Smooth muscle cell (in vitro differentiated cells): ENCODE results near the gene CD320. TPM values are rescaled to one million over a fixed set of nuclear protein-coding genes. Genes with fewer than 3 reads are reported as not detected.
"Not testable (repeated sequence)": the region's sequence is repeated elsewhere in the genome, so short reads cannot be mapped to it uniquely, and the experiment has no call there.

Experiments
- DNase-seq: peaks from one replicate; lab custom pipeline; 2025; ENCODE audit not compliant: unreplicated experiment; lab: John Stamatoyannopoulos, UW
- H2AFZ ChIP-seq: fragments of 200-600 bp; sonication (generic); 2 replicates; pipeline ENCODE4 v1.6.0; 2016; ENCODE audit warnings: antibody characterized with exemption, low read depth, mild to moderate bottlenecking
- H3F3A ChIP-seq: fragments of 200-600 bp; sonication (generic); 2 replicates; pipeline ENCODE4 v1.6.0; 2017; ENCODE audit warnings: antibody characterized with exemption, low read depth
- H3K27ac ChIP-seq: fragments of 200-600 bp; sonication (generic); 2 replicates; pipeline ENCODE4 v1.5.1; 2016; ENCODE audit warnings: low read depth, mild to moderate bottlenecking
- H3K27me3 ChIP-seq: fragments of 200-600 bp; sonication (generic); 2 replicates; pipeline ENCODE4 v1.6.1; 2016; ENCODE audit warnings: low read depth, mild to moderate bottlenecking
- H3K36me3 ChIP-seq: fragments of 200-600 bp; sonication (generic); 2 replicates; pipeline ENCODE4 v1.5.1; 2016; ENCODE audit warnings: low read depth
- H3K4me1 ChIP-seq: fragments of 200-600 bp; sonication (generic); 2 replicates; pipeline ENCODE4 v1.5.1; 2016; ENCODE audit warnings: low read depth
- H3K4me2 ChIP-seq: fragments of 200-600 bp; sonication (generic); 2 replicates; pipeline ENCODE4 v1.6.0; 2016; ENCODE audit warnings: mild to moderate bottlenecking
- H3K4me3 ChIP-seq: fragments of 200-600 bp; sonication (generic); 2 replicates; pipeline ENCODE4 v1.5.1; 2016; ENCODE audit warnings: mild to moderate bottlenecking
- H3K79me2 ChIP-seq: fragments of 200-600 bp; sonication (generic); 2 replicates; pipeline ENCODE4 v1.6.0; 2016; ENCODE audit warnings: low read depth, mild to moderate bottlenecking
- H3K9ac ChIP-seq: fragments of 200-600 bp; sonication (generic); 2 replicates; pipeline ENCODE4 v1.6.0; 2016; ENCODE audit warnings: low read depth
- H3K9me3 ChIP-seq: fragments of 200-600 bp; sonication (generic); replicated peaks from 2 replicates; pipeline ENCODE4 v1.5.1; 2016; ENCODE audit warnings: low read depth
- H4K20me1 ChIP-seq: fragments of 200-600 bp; sonication (generic); 2 replicates; pipeline ENCODE4 v1.6.0; 2016; ENCODE audit warnings: low read depth
- WGBS: methylation state at CpG from one replicate; pipeline ENCODE4 v1.1.7; 2016; ENCODE audit warnings: low lambda C conversion rate; 5-methylcytosine and 5-hydroxymethylcytosine counted together
- polyA plus RNA-seq: library from polyadenylated mRNA; unstranded; fragments of >200 nt; fragmentation: Nextera tagmentation; extraction: Ambion mirVana; gene quantifications from 2 replicates; pipeline ENCODE4 v1.2.1, GENCODE V29; 2016
- total RNA-seq: library from RNA; depleted of rRNA; stranded (reverse); fragments of >200 nt; gene quantifications from 2 replicates; pipeline ENCODE4 v1.2.3, GENCODE V29; 2014
- TF ChIP-seq, protein P1 (sequence below): fragments of 200-600 bp; sonication (generic); IDR thresholded peaks from 2 replicates; pipeline ENCODE4 v1.5.1; 2017; ENCODE audit warnings: borderline replicate concordance, mild to moderate bottlenecking, antibody characterized with exemption; ENCODE audit not compliant: insufficient read depth, poor library complexity, severe bottlenecking

The CD320 gene
- total and polyA plus RNA-seq, 2 experiments from 2014 or later = 23.8 to 42.7 TPM

DNA sequence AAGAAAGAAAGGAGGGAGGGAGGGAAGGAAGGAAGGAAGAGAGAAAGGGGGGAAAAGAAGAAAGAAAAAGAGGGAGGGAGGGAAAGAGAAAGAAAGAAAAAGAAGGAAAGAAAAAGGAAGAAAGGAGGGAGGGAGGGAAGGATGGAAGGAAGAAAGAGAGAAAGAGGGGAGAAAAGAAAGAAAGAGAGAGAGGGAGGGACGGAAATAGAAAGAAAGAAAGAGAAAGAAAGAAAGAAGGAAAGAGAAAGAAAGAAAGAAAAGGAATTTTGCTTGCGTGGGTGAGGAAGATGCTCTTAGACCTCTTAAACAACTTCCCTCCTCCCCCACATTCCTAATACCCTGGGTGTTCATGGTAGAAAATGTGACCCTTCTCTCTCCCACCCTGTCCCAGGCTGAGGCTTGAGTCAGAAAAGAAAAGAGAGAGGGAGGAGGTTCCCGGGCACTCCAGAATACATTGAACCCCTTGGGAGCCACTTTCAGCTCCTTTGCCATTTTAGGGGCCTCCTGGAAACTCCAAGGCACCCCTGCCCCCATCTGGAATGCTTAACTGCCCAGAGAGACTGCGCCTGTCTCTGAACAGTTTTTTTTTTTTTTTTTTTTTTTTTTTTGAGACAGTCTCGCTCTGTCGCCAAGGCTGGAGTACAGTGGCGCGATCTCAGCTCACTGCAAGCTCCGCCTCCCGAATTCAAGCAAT, 44.1 kb upstream of the CD320 start:
- TF ChIP-seq, protein P1, sequence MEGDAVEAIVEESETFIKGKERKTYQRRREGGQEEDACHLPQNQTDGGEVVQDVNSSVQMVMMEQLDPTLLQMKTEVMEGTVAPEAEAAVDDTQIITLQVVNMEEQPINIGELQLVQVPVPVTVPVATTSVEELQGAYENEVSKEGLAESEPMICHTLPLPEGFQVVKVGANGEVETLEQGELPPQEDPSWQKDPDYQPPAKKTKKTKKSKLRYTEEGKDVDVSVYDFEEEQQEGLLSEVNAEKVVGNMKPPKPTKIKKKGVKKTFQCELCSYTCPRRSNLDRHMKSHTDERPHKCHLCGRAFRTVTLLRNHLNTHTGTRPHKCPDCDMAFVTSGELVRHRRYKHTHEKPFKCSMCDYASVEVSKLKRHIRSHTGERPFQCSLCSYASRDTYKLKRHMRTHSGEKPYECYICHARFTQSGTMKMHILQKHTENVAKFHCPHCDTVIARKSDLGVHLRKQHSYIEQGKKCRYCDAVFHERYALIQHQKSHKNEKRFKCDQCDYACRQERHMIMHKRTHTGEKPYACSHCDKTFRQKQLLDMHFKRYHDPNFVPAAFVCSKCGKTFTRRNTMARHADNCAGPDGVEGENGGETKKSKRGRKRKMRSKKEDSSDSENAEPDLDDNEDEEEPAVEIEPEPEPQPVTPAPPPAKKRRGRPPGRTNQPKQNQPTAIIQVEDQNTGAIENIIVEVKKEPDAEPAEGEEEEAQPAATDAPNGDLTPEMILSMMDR = no peak
- H3K27ac ChIP-seq = peak overlapping the region; percentile 17
- H3K27me3 ChIP-seq = no peaks in the 10 kb centered on the region
- H3K4me2 ChIP-seq = peak overlapping the region; percentile 66
- no peaks in the 10 kb centered on the region for H3K9me3 ChIP-seq
- peak overlapping the region; percentile 28 for H3K4me3 ChIP-seq
- no peak overlapping the region for H3K9ac ChIP-seq
- peaks cover 9% of the 10 kb centered on the region for H3F3A ChIP-seq
- no peaks in the 10 kb centered on the region for H3K79me2 ChIP-seq
- no peaks in the 10 kb centered on the region for H4K20me1 ChIP-seq
- no peaks in the 10 kb centered on the region for H3K36me3 ChIP-seq
- WGBS = 28% methylated on average over 10 of the region's 10 CpGs
- peaks cover 5% of the 10 kb centered on the region for H3K4me1 ChIP-seq
- peak overlapping the region; percentile 5 for H2AFZ ChIP-seq
- DNase-seq = no peak

DNA sequence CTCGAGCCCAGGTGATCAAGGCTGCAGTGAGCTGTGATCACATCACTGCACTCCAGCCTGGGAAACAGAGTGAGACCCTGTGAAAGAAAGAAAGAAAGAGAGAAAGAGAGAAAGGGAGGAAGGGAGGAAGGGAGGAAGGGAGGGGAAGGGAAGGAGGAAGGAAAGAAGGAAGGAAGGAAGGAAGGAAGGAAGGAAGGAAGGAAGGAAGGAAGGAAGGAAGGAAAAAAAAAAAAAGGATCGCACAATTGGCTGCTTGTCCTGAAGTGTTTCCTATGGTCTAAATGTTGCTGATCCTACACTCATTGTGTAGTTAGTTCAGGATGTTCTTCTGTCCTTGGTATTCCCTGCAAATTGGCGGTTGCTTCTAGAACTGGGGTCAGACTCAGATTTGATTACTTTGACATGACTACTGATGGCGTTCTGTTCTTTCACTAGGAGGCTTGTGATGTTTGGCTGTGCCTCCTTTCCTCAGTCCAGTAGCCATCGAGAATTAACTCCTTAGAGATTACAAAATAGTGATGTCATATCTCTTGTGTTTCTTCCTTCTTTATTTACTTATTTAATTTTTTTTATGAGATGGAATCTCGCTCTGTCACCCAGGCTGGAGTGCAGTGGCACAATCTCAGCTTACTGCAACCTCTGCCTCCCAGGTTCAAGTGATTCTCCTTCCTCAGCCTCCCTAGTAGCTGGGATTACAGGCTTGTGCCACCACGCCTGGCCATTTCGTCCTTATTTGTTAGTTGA, 41.6 kb upstream of the CD320 start:
- H3K4me2 ChIP-seq, H3K27ac ChIP-seq, DNase-seq, H3F3A ChIP-seq, H3K27me3 ChIP-seq, H3K36me3 ChIP-seq, H3K9me3 ChIP-seq, H3K9ac ChIP-seq, H4K20me1 ChIP-seq, H3K4me1 ChIP-seq, H3K4me3 ChIP-seq, H2AFZ ChIP-seq, H3K79me2 ChIP-seq: not testable (repeated sequence)
- 84% methylated on average over 8 of the region's 8 CpGs for WGBS

DNA sequence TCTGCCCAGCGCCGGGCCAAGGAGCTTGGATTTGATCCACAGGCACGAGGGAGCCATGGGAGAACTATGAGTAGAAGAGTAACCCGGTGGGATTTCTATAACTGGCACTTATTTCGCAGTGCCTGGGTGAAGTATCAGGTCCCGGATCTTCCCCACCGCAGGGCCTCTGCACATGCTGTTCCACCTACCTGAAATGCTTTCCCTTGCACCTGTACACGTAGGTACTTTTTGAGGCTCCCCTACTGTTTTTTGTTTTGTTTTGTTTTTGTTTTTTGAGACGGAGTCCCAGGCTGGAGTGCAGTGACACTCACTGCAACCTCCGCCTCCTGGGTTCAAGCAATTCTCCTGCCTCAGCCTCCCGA, 35.3 kb upstream of the CD320 start:
- no peaks in the 10 kb centered on the region for H3K36me3 ChIP-seq
- peaks cover 3% of the 10 kb centered on the region for H3K27me3 ChIP-seq
- H4K20me1 ChIP-seq = no peaks in the 10 kb centered on the region
- H3K79me2 ChIP-seq = no peaks in the 10 kb centered on the region
- TF ChIP-seq, protein P1 = no peak
- H3K4me3 ChIP-seq = peak overlapping the region; percentile 53
- no peak overlapping the region for H3K27ac ChIP-seq
- no peaks in the 10 kb centered on the region for H3K9me3 ChIP-seq
- no peak for DNase-seq
- no peaks in the 10 kb centered on the region for H3F3A ChIP-seq
- peak overlapping the region; percentile 84 for H3K4me2 ChIP-seq
- no peak overlapping the region for H2AFZ ChIP-seq
- H3K9ac ChIP-seq = no peak overlapping the region
- H3K4me1 ChIP-seq = peaks cover 4% of the 10 kb centered on the region
- WGBS = 52% methylated on average over 11 of the region's 11 CpGs

DNA sequence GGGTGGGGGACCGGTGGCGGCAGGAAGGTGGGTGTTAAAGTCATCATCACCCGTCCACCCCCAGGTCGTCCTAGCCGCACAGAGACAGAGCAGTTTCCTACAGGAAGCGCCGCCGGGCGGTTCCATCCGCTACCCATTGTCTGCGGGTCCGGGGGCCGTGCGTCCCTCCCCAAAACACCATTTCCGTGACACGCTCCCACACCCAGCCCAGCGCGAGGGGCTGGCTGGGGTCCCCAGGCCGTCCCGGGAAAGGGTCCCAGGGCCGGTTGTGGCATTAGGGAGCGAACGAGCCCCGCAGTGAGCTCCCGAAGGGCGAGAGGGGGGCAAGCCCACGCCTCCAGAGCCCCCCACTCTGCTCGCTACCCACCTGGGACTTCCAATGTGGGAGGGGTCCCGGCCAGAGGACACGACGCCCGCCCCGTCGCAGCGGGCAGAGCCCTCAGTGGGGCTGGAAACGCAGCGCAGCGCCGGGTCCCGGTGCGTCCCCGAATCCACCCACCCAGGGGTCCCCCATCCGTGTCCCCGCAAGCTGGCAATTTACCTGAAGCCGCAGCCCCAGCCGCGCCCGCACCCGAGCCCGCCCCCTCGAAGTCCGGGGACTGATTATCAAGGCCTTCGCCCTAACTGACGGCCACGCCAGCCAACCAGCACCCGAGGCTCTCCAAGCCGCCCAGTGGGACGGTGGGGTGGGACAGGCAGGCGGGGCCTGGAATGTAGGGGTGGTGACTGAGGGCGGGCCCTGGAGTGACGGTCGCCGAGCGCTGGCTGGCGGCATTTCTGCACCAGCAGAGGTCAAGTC, 34.7 kb upstream of the CD320 start, which contains the start of gene KANK3:
TSS of gene KANK3 (minus strand) at position 579 of the 799 bp plus-strand sequence. CDS start 5,434 bp downstream, outside the sequence.
- Histone ChIP-seq H2AFZ (peak within 1 kb of the TSS; percentile 73), H3K9ac (no peak within 1 kb of the TSS), H3K9me3 (no peaks in the 10 kb centered on the region), H3K4me2 (peak within 1 kb of the TSS; percentile 84), H3K79me2 (no peaks in the 10 kb centered on the region), H3K4me1 (peaks cover 4% of the 10 kb centered on the region), H3K27me3 (peaks cover 3% of the 10 kb centered on the region), H4K20me1 (no peaks in the 10 kb centered on the region), H3K4me3 (peak within 1 kb of the TSS; percentile 53), H3F3A (no peaks in the 10 kb centered on the region), H3K36me3 (no peaks in the 10 kb centered on the region), H3K27ac (no peak within 1 kb of the TSS)
- TF ChIP-seq, protein P1 = no peak
- DNase-seq = peak; percentile 47
- WGBS = 11% methylated on average over 39 of the region's 65 CpGs
